DOHH2 (cell line): ENCODE measurements around the gene CREBRF.

Experiments
- CTCF ChIP-seq: fragments of 200-600 bp; sonication (generic); IDR thresholded peaks from one replicate; pipeline ENCODE4 v1.5.1; 2014; ENCODE audit warnings: antibody characterized with exemption, mild to moderate bottlenecking, low read depth, low read length; ENCODE audit not compliant: poor library complexity, severe bottlenecking
- EZH2phosphoT487 ChIP-seq: fragments of 200-600 bp; sonication (generic); IDR thresholded peaks from 2 replicates; pipeline ENCODE4 v1.6.1; 2017; ENCODE audit warnings: borderline replicate concordance, mild to moderate bottlenecking, antibody characterized with exemption, low read length, moderate library complexity, mixed read lengths

- TF ChIP-seq CTCF: no peak
- no peak for TF ChIP-seq EZH2phosphoT487
These were observed 109.2 kb downstream of the CREBRF start for GRCh38 chr5:173165177-173166016.
